GM12864 (cell line): Measurements from ENCODE around the gene EP400.

Source experiments
- DNase-seq: peaks from one replicate; pipeline ENCODE4 v3.0.0-alpha.2; 2011; ENCODE audit warnings: low read depth
- H3K4me3 ChIP-seq: 2 replicates; pipeline ENCODE4 v1.5.1; 2011; ENCODE audit warnings: mild to moderate bottlenecking, low read depth, low read length, control low read depth
- CTCF ChIP-seq: IDR thresholded peaks from 2 replicates; pipeline ENCODE4 v1.5.1; 2011; ENCODE audit warnings: low read depth, mild to moderate bottlenecking, moderate library complexity, low read length, control low read depth, inconsistent platforms; ENCODE audit errors: missing control alignments

The EP400 gene

DNA sequence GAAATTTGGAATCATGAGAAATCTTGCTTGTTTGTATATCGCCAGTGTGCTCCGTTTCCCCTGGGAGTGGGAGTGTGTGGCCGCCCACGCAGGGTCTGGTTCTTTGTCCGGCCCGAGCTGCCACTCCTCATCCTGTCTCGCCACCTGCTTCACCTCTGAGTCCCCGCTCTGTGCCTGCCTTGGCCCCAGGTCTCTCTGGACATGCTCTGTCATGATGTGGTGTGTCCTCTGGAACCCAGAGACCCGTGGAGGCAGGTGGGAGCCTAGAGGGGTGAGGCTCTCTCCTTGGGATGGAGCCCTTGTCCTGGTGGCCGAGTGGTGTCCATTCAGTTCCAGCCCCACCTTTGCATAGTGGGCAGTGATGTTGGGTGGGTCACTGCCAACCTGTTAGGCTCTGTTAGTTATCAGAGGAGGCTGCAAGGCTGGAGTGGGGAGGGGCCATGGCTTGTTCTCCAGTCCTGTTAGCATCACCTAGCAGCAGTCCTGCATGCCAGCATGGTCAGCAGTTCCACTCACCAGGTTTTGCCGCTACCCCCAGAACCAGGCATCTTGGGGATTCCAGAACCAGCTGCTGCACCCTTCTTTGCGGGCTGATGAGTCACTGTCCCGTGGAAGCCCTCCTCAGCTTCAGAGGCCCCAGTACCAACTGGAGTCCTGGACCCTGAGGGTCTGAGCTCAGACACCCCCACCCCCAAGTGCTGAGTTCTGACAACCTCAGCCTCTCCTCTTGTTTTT, 76.5 kb downstream of the EP400 start:
- H3K4me3 ChIP-seq, result no peak overlapping the region
- no peak for DNase-seq
- no peak for TF ChIP-seq CTCF

GRCh38 chr12:132026796-132027500, 77.2 kb downstream of the EP400 start:
- no peak for TF ChIP-seq CTCF
- no peak for DNase-seq
- H3K4me3 ChIP-seq, result no peak overlapping the region

DNA sequence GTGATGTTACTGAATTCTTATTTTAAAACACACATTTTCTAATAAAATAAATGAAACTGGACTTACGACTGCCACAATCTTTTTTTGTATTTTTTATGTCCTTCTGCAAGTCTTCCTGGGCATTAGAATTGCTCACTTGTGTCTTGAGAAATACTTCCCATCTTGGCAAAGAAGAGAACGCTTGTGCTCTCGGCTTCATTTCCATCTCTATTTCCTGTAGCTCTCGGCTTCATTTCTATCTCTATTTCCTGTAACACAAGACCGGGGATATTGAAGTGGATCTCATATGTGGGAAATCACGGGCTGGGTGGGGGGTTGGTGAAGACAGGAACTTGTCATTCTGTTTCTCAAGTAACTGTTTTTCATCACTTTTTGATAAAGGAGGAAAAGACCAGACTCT, 77.9 kb downstream of the EP400 start:
- no peak overlapping the region for H3K4me3 ChIP-seq
- no peak for TF ChIP-seq CTCF
- DNase-seq, result no peak

- no peak for TF ChIP-seq CTCF
- no peak overlapping the region for H3K4me3 ChIP-seq
- DNase-seq, result no peak
Measured at GRCh38 chr12:132028111-132028510, 78.4 kb downstream of the EP400 start.

DNA sequence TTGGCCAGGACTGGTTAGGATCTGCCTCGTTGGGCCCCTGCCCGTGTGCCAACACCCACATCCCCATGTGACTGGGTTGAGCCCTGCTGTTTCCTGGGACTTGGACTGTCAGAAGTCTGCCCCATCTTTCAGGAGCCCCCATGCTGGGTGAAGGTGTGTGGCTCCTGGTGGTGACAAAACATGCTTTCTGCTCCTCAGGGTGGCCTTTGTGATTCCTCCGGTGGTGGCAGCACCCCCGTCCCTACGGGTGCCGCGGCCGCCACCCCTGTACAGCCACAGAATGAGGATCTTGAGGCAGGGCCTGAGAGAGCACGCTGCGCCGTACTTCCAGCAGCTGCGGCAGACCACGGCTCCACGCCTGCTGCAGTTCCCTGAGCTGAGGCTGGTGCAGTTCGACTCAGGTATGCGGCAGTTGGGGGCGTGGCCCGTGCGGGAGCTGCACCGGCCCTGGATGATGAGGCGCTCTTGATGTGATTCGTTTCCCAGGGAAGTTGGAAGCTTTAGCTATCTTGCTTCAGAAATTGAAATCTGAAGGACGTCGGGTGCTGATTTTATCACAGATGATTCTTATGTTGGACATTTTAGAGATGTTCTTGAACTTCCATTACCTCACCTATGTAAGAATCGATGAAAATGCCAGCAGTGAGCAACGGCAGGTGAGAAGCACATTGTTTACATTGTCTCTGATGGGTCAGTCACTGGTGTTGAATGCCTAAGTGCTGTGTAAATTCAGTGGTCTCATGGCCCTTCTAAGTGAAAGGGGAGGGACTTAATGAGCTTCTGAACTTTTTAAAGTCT, 80.0 kb downstream of the EP400 start:
- no peak for DNase-seq
- H3K4me3 ChIP-seq, result no peak overlapping the region
- TF ChIP-seq CTCF, result no peak

DNA sequence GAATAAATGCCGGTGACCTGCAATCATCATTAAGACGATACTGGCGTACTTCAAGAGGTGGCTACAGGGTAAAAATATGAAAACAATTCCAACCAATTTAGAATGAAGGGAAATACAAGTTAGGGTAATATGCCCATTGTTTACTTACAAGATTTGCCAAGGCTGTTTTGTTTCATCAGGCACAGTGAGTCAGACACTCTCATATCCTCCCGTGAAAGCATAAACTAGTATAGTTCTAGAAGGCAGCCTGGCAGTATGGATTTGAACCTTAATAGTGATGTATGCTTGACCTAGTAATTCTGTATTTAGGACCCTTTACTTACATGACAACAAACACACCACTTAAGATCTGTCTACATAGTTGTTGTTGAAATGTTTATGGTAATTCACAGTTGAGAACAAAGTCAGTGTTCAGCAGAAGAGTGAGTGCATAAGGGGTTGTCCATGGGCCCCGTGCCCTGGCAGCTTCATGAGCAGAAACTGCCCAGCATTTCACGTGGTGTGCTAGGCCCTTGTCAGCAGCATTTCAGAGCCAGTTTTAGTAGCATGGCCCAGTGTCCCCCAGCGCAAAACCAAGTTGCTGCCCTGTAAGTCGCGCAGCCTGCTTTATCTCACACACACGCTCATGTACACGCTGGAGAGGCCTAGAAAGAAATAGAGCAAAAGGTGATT, 80.8 kb downstream of the EP400 start:
- DNase-seq, result no peak
- no peak for TF ChIP-seq CTCF
- H3K4me3 ChIP-seq, result no peak overlapping the region
